ENCODE data around the gene DMGDH. TPM values are rescaled to one million over a fixed set of nuclear protein-coding genes. Genes with fewer than 3 reads are reported as not detected.

Gene DMGDH
- total RNA-seq, 1 experiment from 2014 or later = not detected

DNA sequence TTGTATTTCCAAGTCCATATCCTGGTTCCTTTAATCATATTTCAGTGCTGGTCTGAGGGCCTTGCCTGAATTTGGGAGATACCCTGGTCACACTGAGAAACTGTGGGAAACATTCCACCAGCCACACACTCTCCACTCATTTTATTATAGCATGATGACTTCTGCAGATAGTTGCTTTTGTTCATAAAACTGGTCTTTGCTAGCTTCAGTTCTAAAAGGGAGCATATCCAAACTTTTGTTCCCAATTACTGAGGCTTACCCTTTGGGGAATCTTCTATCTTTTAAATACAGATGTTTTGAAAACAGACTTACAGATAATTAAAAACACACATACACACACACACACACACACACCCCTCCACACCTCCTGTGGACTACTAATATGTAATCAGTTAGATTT, 21.0 kb downstream of the DMGDH start:
- Mint-ChIP-seq H3K4me3 (no peak overlapping the region), H3K36me3 (ENCODE audit: insufficient read depth in 1 of 3, low read depth in 3 of 3) (no peaks in the 10 kb centered on the region), H3K4me1 (no peaks in the 10 kb centered on the region), H3K27ac (no peak overlapping the region), H3K27me3 (ENCODE audit: low read depth) (no peaks in the 10 kb centered on the region), H3K9me3 (no peaks in the 10 kb centered on the region)
- H3T11ph ChIP-seq (ENCODE audit: low read length) = no peak overlapping the region
- H3K56ac ChIP-seq (ENCODE audit: insufficient read length, low read depth, low read length) = no peak overlapping the region
- no peak overlapping the region for H2AK5ac ChIP-seq (ENCODE audit: insufficient read length, low read length)
- TF ChIP-seq, protein P1, sequence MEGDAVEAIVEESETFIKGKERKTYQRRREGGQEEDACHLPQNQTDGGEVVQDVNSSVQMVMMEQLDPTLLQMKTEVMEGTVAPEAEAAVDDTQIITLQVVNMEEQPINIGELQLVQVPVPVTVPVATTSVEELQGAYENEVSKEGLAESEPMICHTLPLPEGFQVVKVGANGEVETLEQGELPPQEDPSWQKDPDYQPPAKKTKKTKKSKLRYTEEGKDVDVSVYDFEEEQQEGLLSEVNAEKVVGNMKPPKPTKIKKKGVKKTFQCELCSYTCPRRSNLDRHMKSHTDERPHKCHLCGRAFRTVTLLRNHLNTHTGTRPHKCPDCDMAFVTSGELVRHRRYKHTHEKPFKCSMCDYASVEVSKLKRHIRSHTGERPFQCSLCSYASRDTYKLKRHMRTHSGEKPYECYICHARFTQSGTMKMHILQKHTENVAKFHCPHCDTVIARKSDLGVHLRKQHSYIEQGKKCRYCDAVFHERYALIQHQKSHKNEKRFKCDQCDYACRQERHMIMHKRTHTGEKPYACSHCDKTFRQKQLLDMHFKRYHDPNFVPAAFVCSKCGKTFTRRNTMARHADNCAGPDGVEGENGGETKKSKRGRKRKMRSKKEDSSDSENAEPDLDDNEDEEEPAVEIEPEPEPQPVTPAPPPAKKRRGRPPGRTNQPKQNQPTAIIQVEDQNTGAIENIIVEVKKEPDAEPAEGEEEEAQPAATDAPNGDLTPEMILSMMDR (conservative IDR thresholded peaks at IDR 0.05) = no peak
- DNase-seq = no peak
- H3K79me2 ChIP-seq (ENCODE audit: insufficient read depth, low read length) = no peaks in the 10 kb centered on the region
- no peaks in the 10 kb centered on the region for H3K79me1 ChIP-seq (ENCODE audit: insufficient read depth, low read depth, low read length, poor library complexity, severe bottlenecking)
- H2BK5ac ChIP-seq (ENCODE audit: insufficient read length, low read length) = no peak overlapping the region
- H4K8ac ChIP-seq (replicated peaks; ENCODE audit: insufficient read length, low read depth, low read length) = no peak overlapping the region
- H3K27ac ChIP-seq (ENCODE audit: insufficient read length, low read depth, low read length) = no peak overlapping the region
- no peak overlapping the region for H2BK20ac ChIP-seq (ENCODE audit: low read depth, low read length, poor library complexity, severe bottlenecking)
- no peaks in the 10 kb centered on the region for H3K4me1 ChIP-seq (ENCODE audit: insufficient read depth, low read length)
- no peaks in the 10 kb centered on the region for H3K9me3 ChIP-seq (ENCODE audit: control insufficient read depth, low read depth, low read length)
- H4K5ac ChIP-seq (ENCODE audit: insufficient read length, low read depth, low read length) = no peak overlapping the region
- H2BK120ac ChIP-seq (ENCODE audit: low read depth, low read length, poor library complexity, severe bottlenecking) = no peak overlapping the region
- no peaks in the 10 kb centered on the region for H3K27me3 ChIP-seq (ENCODE audit: insufficient read depth, low read length)
- H3K23me2 ChIP-seq (ENCODE audit: insufficient read length, low read depth, low read length, poor library complexity, severe bottlenecking) = no peaks in the 10 kb centered on the region
- no peak overlapping the region for H3K23ac ChIP-seq (ENCODE audit: insufficient read length, low read depth, low read length)
- H2BK15ac ChIP-seq (ENCODE audit: low read depth, low read length) = no peak overlapping the region
- no peak overlapping the region for H2AFZ ChIP-seq (ENCODE audit: low read length)
- H3K4me2 ChIP-seq (ENCODE audit: insufficient read depth, insufficient read length, low read length) = no peak overlapping the region
- no peaks in the 10 kb centered on the region for H4K20me1 ChIP-seq (ENCODE audit: control insufficient read depth, insufficient read depth, insufficient read length)
- no peak overlapping the region for H3K18ac ChIP-seq (ENCODE audit: insufficient read length, low read depth, low read length)
- no peak overlapping the region for H3K14ac ChIP-seq (ENCODE audit: insufficient read depth, low read length)
- no peak overlapping the region for H3K9ac ChIP-seq (ENCODE audit: extremely low read depth, insufficient read length, low read length)
- no peak overlapping the region for H4K91ac ChIP-seq (ENCODE audit: insufficient read length, low read depth, low read length)
- H2BK12ac ChIP-seq (ENCODE audit: insufficient read length, low read depth, low read length) = no peak overlapping the region
- H3K4ac ChIP-seq (ENCODE audit: low read depth, low read length) = no peak overlapping the region

All from H9 (cell line).